ENCODE data around the gene EVX1.

The EVX1 gene

GRCh38 chr7:27205325-27206280 is 37.0 kb upstream of the EVX1 start:
- DNase-seq = no peak

GRCh38 chr7:27207348-27207985 is 35.1 kb upstream of the EVX1 start:
- DNase-seq = no peak

- no peak for DNase-seq
Measured at GRCh38 chr7:27208998-27209397, 33.6 kb upstream of the EVX1 start.

GRCh38 chr7:27209933-27210440 is 32.6 kb upstream of the EVX1 start:
- DNase-seq = no peak

DNA sequence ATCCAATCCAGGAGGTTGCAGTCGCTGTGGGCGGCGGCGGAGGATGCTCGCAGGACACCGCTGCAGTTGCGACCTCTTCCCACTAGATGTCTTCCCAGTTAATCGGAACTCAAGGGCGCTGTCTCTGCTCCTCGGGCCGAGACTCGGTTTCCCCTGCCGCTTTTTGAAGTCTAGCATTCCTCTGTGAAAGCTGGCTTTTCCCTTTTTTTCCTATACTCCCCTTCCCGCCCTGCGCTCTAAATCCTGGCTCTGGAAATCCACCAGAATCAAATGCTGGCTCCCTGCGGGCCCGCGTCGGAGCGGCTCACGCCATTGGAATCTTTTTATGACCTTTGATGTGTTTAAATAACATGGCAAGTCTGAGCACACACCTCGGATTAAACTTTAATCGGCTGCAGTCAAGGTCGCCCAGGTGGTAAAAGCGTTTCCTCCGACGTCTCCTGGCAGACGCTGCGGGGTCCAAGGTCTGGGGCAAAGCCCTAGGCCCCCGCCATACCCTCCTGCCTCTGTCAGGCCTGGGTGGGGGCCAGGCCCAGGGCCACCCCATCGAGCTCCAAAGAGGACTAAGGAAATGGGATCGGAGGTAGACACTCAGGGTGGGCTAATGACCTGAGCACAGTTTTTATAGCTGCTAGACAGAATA is 32.0 kb upstream of the EVX1 start:
- DNase-seq = no peak

GRCh38 chr7:27211084-27211446 is 31.5 kb upstream of the EVX1 start:
- no peak for DNase-seq

DNA sequence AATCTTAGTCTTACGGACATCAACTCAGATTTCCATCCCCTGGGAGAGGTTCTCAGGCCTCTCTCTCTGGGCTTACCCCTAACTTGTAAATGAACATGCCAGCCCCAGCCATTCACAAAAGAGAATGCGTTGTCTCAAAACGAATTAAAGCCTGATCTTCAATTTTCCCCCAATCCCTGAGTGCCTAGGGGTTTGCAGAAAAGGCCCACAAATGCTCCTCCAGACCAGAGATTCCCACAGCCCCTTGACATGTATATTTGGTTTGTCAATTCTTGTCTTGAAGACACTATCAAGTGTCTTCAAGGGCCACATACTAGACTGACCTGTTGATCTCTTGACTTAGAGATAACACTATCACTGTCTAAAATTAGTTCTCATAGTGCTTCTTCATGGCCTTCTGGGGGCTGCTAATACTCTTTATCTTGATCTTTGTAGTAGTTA is 30.8 kb upstream of the EVX1 start:
- DNase-seq = no peak

DNA sequence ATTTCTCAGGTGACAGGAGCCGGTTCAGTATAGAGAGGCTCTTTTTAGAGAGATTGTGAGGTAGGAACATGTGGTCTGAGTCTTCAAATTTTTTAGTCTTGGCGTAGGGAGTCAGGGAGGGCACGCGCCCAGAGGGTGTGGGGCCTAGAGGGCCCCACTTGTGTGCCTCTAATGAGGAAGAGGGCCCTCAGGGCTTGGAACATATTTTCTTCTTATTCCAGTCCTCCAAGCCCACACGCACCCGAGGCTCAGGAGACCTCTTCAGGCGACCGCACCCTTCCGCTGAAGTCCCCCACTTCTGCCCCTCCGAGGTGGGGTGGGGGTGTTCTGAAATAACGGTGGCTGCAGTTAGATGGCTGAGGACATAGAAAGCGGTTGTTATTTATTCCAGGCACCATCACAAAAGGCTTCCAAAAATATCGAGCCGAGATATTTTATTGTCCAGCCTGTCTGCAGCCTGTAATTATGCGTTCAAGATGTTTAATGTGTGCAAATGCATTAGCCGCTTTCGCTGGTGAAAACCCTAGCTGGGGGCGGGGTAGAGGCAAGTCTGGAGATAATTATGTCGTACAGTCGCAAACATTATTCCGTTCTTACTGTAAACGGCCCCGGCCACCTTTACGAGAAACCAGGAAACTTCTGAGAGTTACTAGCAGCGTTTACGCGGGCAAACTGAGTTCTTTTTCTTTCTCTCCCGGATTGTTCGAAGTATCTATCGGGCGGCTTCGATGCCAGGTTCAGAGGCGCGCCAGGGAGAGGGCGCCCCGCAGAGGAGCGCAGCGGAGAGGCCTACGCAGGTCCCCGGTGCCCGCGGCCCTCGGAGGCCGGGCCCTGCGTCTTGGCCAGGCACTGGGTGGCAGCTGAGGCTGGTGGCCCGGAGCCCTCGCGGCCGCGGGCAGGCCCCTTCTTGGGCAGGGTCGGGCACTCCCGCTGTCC is 29.8 kb upstream of the EVX1 start:
- no peak for DNase-seq

DNA sequence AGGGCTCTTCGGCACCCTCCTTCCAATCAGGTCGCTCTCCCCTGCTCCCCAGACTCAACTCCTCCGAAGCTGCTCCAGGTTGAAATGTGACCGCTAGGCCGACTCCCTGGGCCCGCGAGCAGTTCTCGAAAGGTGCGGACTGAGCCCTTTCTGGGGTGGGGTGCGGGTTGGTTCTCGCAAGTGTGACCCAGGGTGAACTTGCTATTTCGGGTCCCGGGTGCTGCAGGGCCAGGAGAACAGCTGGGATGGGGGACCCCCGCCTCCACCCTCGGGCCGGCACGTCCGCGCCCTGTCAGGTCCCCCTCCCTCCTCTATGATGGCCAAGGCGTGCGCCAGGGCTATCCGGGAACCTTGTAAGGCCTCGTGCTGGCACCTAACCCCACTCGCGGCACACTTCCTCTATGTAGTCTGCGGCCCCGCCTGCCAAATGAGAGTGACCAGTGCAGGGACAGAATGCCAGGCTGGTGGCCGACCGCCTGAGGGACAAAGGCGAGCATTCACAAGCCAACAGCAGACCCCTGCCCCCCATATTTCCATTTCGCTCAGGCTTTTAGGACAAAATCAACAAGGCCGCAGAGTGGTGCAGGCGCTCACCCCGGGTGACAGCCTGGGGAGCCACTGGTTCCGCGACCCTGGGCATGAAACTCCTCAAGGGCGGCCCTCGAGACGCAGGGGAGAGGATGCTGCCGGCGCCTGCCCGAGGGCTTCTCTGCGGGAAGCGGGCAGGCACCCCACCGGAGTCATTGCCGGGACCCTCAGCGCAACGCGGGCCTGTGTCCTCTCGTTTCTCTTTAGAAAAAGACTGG is 29.0 kb upstream of the EVX1 start:
- no peak for DNase-seq

DNA sequence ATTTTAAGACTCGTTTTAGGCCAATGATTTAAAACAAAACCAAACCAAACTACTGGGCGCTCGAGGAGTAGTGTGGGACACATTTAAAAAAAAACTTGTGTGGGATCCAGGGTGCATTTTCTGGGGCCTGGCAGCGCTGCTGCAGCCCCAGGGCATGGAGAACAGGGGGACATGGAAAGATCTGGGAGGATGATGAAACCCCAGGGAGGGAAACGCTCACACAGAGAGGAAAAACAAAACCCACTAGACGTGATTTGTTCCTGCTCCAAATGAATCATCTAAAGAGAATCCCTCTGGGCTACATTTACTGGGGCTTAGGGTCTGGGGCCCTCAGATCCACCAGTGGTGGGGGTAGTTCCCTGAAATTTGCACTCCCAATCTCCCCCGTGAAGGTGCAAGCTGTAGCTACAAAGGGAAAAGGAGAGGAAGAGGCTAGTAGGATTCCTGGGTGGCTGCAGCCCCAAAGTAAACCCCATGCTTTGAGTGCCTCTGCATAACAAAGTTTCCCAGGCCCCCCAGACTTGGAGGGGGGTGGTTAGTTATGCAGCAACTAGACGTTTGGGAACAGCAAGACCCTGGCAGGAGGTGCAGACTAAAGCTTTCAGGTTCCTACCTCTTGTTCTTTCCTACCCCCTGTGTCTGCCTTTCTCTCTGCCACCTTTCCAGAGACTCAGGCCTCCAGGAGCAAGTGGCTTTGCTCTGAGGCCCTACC is 28.2 kb upstream of the EVX1 start:
- no peak for DNase-seq

DNA sequence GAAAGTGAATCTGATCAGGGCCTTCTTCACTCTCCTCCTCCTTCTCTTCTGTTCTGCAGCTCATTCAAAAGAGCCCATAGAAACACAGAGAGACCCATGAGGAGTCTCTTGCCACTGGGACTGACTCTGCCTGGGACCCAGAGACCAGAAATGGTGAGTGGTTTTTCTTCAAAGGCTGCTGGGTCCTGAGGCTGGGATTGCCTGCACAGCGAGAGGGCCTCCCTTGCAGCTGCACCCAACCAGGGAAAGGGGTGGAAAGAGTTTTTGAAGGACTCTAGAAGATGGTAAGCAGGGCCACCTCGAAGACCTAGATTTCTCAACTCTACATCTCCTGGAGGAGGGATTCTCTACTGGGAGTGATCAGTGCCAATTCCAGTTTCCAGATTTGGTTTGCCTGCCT is 27.2 kb upstream of the EVX1 start:
- no peak for DNase-seq

GRCh38 chr7:27217951-27218350 is 24.7 kb upstream of the EVX1 start:
- DNase-seq = no peak

- DNase-seq = no peak
Measured at GRCh38 chr7:27219821-27220220, 22.8 kb upstream of the EVX1 start.

DNA sequence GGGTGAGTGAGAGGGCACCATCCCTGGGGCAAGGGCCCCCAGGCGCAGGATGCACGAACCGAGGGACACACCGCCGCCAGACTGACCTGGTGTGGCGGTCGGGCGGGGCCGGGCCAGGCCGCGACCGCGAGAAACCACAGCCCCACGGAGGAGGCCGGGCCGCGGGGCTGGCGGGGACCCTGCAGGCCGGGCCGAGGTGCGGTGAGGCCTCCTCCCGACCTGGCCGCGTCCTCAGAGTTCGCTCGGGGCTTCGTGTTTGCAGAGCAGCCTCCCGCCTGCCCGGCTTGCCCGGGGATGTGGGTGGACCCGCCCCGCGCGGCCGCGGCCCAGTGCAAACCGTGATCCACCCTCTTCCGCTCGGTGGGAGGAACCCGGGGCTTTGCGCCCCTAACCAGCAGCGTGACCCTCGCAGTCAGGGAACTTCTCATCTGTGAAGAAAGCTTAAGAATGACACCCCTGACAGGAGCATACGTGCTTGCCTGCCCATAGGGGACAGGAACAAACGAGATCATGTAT is 22.1 kb upstream of the EVX1 start:
- no peak for DNase-seq

DNA sequence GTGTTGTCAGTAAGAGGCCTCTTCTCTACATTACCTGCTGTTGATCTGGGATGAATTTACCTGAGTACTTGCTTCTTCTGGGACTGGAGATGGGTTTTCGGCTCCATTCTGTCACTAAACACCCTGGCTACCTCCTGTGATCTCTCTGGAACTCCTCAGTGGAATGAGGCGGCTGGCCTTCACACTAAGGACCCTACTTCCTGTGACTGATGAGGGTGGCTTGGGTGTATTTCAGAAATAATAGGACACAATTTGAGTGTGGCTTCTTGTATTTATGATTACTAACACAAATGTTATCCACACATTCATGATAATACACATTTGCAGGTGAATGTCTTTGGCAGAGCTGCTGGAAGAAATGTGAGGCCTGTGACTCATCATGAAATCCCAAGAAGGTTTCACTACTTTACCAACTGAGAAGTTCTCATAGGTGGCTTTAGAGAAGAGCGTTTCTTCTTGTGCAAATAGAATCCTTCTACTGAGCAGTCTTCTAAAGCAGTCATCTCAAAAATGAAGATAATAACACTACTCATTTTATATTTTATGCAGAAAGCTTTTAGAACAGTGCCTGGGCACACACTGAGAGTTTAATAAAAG is 21.3 kb upstream of the EVX1 start:
- no peak for DNase-seq

DNA sequence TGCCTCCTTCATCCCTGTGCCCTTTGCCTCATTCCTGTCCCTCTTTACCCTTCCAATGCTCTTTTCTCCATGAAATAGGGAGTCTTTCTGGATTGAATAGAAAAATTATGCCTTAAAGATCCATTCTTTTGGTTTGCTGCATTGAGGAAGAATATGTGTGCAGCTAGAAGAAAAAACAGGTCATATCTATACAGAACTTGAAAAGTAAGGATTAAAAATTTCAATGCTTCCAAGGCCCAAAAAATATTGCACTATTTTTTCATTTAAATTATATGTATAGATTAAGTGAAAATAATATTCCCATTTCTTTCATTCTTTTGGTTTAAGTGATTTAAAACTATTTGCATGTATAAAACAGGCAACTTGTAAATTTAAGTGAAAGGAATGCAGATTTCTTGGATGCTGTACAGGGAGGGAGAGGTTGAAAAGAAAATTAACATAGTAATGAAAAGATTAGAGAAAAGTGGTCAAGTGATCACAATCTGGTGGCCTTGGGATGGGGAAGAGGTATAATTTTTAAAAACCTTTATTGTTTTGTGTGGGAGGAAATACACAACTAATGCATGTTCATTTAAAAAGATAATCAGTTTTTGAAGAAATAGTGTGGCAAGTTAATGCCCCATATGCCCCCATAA is 18.5 kb upstream of the EVX1 start:
- no peak for DNase-seq

GRCh38 chr7:27224983-27225934 is 17.3 kb upstream of the EVX1 start:
- no peak for DNase-seq

DNA sequence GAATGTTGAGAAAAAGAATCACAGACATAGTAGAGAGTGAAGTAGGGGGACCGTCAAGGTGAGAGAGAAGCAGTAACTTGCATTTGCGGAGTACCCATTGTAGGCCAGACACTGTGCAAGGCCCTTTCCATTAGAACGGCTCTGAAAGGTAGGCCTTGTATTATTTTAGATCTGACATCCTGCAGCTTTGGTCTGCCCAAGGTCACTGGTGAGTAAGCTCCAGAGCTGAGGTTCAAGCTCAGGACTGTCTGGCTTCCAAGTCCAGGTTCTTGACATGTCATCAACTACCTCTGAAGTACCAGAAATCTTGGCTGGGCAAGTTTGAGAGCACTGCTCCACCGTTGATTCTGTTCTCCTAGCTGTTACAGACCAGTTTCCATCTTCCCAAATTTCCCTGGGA is 13.2 kb upstream of the EVX1 start:
- DNase-seq = no peak
